ENCODE data around the gene USP44. TPM values are rescaled to one million over a fixed set of nuclear protein-coding genes. Genes with fewer than 3 reads are reported as not detected.

Gene USP44
- total RNA-seq, 1 donor: 0.36 TPM

DNA sequence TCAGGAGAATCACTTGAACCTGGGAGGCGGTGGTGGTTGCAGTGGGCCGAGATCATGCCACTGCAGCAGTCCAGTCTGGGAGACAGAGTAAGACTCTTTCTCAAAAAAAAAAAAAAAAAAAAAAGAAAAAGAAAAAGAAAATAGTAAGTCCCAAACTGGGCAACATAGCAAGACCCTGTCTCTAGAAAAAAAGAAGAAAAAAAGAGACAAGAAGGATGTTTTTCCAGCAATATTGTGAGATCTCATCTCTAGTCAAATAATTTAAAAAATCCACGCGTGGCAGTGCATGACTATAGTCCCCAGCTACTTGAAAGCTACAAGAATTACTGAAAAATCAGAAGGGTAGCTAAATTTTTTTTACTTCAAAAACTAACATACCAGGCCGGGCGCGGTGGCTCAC lies 8.0 kb downstream of the USP44 start:
- H3K27me3 ChIP-seq (ENCODE audit: insufficient read depth, low read length): peaks cover 26% of the 10 kb centered on the region
- H3K9me3 ChIP-seq (ENCODE audit: low read depth, low read length): no peaks in the 10 kb centered on the region
- no peaks in the 10 kb centered on the region for H3K4me1 ChIP-seq (ENCODE audit: insufficient read depth, low read length)
- no peak overlapping the region for H3K4me3 ChIP-seq (ENCODE audit: insufficient read depth, low read length)
- H2AFZ ChIP-seq (ENCODE audit: low read length): no peak overlapping the region
- no peaks in the 10 kb centered on the region for H4K20me1 ChIP-seq (ENCODE audit: insufficient read depth, low read length)
- TF ChIP-seq, protein P1, sequence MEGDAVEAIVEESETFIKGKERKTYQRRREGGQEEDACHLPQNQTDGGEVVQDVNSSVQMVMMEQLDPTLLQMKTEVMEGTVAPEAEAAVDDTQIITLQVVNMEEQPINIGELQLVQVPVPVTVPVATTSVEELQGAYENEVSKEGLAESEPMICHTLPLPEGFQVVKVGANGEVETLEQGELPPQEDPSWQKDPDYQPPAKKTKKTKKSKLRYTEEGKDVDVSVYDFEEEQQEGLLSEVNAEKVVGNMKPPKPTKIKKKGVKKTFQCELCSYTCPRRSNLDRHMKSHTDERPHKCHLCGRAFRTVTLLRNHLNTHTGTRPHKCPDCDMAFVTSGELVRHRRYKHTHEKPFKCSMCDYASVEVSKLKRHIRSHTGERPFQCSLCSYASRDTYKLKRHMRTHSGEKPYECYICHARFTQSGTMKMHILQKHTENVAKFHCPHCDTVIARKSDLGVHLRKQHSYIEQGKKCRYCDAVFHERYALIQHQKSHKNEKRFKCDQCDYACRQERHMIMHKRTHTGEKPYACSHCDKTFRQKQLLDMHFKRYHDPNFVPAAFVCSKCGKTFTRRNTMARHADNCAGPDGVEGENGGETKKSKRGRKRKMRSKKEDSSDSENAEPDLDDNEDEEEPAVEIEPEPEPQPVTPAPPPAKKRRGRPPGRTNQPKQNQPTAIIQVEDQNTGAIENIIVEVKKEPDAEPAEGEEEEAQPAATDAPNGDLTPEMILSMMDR (IDR thresholded peaks at IDR 0.05; ENCODE audit: extremely low read depth, low read depth, low read length): no peak
- H3K36me3 ChIP-seq (ENCODE audit: insufficient read depth, low read length): no peaks in the 10 kb centered on the region
- no peaks in the 10 kb centered on the region for H3K79me2 ChIP-seq (ENCODE audit: insufficient read depth, low read length)
- no peak overlapping the region for H3K27ac ChIP-seq (ENCODE audit: low read depth, low read length)
- no peak for DNase-seq (ENCODE audit: insufficient read length, low spot score, missing footprints)
- H3K4me2 ChIP-seq (ENCODE audit: insufficient read depth, low read length): no peak overlapping the region

DNA sequence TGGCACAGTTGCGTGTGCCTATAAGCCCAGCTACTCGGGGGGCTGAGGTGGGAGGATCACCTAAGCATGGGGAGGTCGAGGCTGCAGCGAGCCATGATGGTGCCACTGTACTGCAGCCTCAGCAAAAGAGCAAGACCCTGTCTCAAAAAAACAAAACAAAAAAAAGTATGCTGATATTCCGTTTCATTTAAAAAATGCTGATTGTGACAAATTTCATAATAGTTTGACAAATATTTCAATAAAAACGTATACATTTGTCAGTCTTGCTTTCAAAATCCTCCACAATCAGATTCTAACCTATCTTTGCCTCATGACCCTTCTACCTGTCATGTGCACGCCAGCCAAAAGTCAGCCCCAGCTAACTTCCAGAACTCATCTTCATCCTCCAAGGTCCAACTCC lies 9.8 kb downstream of the USP44 start:
- TF ChIP-seq, protein P1 (IDR thresholded peaks at IDR 0.05; ENCODE audit: extremely low read depth, low read depth, low read length): no peak
- Histone ChIP-seq H3K27me3 (ENCODE audit: insufficient read depth, low read length) (peaks cover 7% of the 10 kb centered on the region), H3K36me3 (ENCODE audit: insufficient read depth, low read length) (no peaks in the 10 kb centered on the region), H3K27ac (ENCODE audit: low read depth, low read length) (no peak overlapping the region), H3K9me3 (ENCODE audit: low read depth, low read length) (no peaks in the 10 kb centered on the region), H3K4me2 (ENCODE audit: insufficient read depth, low read length) (no peak overlapping the region), H3K79me2 (ENCODE audit: insufficient read depth, low read length) (no peaks in the 10 kb centered on the region), H2AFZ (ENCODE audit: low read length) (no peak overlapping the region), H4K20me1 (ENCODE audit: insufficient read depth, low read length) (no peaks in the 10 kb centered on the region), H3K4me3 (ENCODE audit: insufficient read depth, low read length) (no peak overlapping the region), H3K4me1 (ENCODE audit: insufficient read depth, low read length) (no peaks in the 10 kb centered on the region)
- no peak for DNase-seq (ENCODE audit: insufficient read length, low spot score, missing footprints)

DNA sequence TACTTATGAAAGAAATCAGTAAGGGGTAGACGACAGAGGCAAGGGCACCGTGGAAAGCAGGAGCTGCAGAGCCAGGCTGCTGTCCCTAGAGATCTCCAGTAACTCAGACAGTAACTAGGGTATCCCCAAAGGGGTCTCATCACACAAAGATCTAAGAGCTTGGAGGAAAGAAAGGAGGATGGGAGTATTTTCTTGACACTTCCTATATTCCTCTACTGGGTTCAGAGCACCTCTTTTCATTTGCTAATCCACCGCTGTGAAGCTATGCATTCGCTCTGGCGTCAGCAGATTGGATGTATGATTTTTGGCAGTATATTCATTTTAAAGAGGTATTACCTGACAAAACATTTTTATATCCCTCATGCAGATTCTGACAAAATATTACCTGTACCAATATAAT lies 12.6 kb downstream of the USP44 start:
- no peak overlapping the region for H2AFZ ChIP-seq (ENCODE audit: low read length)
- no peaks in the 10 kb centered on the region for H3K27me3 ChIP-seq (ENCODE audit: insufficient read depth, low read length)
- H3K4me2 ChIP-seq (ENCODE audit: insufficient read depth, low read length): no peak overlapping the region
- H3K4me3 ChIP-seq (ENCODE audit: insufficient read depth, low read length): no peak overlapping the region
- no peak for DNase-seq (ENCODE audit: insufficient read length, low spot score, missing footprints)
- no peaks in the 10 kb centered on the region for H4K20me1 ChIP-seq (ENCODE audit: insufficient read depth, low read length)
- TF ChIP-seq, protein P1 (IDR thresholded peaks at IDR 0.05; ENCODE audit: extremely low read depth, low read depth, low read length): no peak
- no peaks in the 10 kb centered on the region for H3K9me3 ChIP-seq (ENCODE audit: low read depth, low read length)
- H3K79me2 ChIP-seq (ENCODE audit: insufficient read depth, low read length): no peaks in the 10 kb centered on the region
- H3K4me1 ChIP-seq (ENCODE audit: insufficient read depth, low read length): no peaks in the 10 kb centered on the region
- no peaks in the 10 kb centered on the region for H3K36me3 ChIP-seq (ENCODE audit: insufficient read depth, low read length)
- no peak overlapping the region for H3K27ac ChIP-seq (ENCODE audit: low read depth, low read length)

DNA sequence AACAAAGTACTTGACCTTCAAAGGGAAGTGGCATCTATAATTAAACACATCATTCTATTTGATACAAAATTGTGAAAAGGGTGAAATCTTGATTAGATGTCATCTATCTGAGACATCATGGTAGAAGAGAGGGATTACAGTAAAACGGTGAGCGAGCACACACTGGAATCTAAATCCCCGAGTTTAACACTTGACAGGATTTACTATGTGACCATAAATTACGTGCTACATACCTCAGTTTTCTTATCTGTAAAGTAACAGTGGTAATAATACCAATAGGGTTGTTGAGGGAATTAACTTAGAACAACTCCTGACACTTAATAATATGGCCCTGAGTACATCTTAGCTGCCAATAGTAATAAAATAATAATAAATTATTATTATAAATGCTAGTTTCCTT lies 13.3 kb downstream of the USP44 start:
- no peak overlapping the region for H2AFZ ChIP-seq (ENCODE audit: low read length)
- no peaks in the 10 kb centered on the region for H3K79me2 ChIP-seq (ENCODE audit: insufficient read depth, low read length)
- H3K27me3 ChIP-seq (ENCODE audit: insufficient read depth, low read length): no peaks in the 10 kb centered on the region
- TF ChIP-seq, protein P1 (IDR thresholded peaks at IDR 0.05; ENCODE audit: extremely low read depth, low read depth, low read length): no peak
- H3K9me3 ChIP-seq (ENCODE audit: low read depth, low read length): no peaks in the 10 kb centered on the region
- H3K4me3 ChIP-seq (ENCODE audit: insufficient read depth, low read length): no peak overlapping the region
- no peaks in the 10 kb centered on the region for H4K20me1 ChIP-seq (ENCODE audit: insufficient read depth, low read length)
- H3K36me3 ChIP-seq (ENCODE audit: insufficient read depth, low read length): no peaks in the 10 kb centered on the region
- H3K27ac ChIP-seq (ENCODE audit: low read depth, low read length): no peak overlapping the region
- no peak for DNase-seq (ENCODE audit: insufficient read length, low spot score, missing footprints)
- H3K4me1 ChIP-seq (ENCODE audit: insufficient read depth, low read length): no peaks in the 10 kb centered on the region
- H3K4me2 ChIP-seq (ENCODE audit: insufficient read depth, low read length): no peak overlapping the region

All from osteoblast (primary cell).